HG02588 (cell line): Measurements from ENCODE around the gene ACER1.
"Not testable (repeated sequence)": the region's sequence is repeated elsewhere in the genome, so short reads cannot be mapped to it uniquely, and the experiment has no call there.

Source experiments
- ATAC-seq: cut with Tn5 transposase; IDR thresholded peaks from one replicate; pipeline ENCODE4 v1.9.1; 2021; ENCODE audit warnings: mild to moderate bottlenecking, moderate library complexity; ENCODE audit not compliant: unreplicated experiment

ACER1 gene

DNA sequence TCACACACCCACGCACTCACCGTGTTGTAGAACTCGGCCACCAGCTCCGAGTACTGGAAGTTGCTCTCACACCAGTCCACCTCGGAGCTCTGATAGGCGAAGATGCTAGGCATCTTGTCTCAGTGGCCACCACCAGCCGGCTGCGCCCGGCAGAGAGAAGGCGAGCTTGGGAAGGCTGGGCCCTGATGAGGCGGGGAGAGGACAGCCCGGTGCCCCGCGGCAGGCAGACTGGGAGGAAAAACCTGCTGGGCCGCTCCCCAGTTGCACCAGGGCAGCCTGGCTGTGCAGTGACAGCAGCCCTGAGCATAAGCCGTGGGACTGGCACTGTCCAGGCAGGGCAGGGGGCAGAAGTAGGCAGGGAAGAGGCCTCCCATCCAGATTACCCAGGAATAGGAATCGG is at the start of gene ACER1:
Gene ACER1 (minus strand): TSS at position 174 of the 400 bp plus-strand sequence. CDS start 61 bp downstream, at position 113.
- ATAC-seq = no peak

DNA sequence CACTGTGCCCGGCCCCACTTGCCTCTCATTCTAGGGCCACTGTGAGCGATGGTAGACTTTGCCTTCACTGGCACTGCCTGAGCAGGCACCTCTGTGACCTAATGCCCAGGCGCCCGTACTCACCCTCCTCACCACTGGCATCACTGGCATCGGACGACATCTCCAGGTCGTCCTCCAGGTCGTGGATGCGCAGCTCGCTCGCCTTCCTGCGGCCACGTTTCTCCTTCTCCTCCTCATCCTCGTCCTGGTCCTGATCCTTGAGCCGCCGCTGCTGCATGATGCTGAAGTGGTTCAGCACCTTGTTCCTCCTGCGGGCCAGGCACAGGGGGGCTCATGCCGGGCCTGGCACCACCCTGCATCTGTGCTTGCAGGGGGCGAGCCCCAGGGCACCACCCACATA is 49.8 kb upstream of the ACER1 start:
- ATAC-seq = no peak

GRCh38 chr19:6381030-6381750 is 47.8 kb upstream of the ACER1 start:
- ATAC-seq = no peak

- no peak for ATAC-seq
These were observed 46.3 kb upstream of the ACER1 start for GRCh38 chr19:6379744-6380143.

DNA sequence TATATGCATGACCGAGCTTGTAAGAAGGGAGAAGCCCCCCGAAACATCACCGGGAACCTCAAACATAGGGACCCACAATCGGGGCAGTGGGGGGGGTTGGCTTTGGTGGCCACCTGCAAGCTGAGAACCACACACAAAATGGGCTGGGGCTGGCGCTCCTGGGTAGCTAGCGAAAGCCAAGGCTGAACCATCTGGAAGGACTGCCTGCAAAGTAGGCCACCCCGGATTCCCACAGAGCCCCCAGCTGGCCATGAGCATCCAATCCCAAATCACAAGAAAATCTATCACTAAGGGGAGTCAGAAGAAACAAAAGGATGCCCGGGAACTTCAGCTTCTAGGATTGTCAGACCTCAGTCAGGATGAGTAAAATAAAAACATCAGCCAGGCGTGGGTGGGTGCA is 45.1 kb upstream of the ACER1 start:
- ATAC-seq = no peak

- no peak for ATAC-seq
These were observed 44.6 kb upstream of the ACER1 start for GRCh38 chr19:6378041-6378440.

- no peak for ATAC-seq
These were observed 43.2 kb upstream of the ACER1 start for GRCh38 chr19:6376512-6377190.

DNA sequence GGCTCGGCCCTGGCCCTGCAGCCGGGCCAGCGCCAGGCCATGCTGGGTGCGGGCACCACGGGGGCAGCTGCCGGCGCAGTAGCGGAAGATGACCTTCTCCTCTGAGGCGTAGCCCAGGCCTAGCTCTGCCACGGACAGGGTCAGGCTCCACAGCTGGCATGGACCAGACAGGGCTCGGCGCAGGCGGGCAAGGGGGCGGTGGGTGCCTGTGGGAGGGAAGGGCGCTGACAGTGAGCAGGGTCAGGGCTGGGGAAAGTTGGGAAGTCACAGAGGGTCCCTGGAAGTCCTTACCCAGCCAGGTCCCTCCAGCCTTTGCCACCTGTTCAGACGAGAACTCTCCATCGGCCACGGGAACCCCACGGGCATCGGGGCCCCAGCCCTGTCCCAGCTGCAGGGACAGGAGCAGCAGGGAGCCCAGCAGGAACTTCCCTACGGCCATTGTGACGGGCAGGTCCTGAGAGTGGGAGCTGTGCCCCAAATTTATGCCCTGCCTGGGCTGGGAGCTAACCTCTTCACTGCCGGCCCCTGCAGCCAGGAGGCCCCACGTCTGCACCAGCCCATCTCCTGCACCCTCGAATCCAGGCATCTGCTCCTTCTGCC is 42.1 kb upstream of the ACER1 start, which contains the start of gene PSPN:
Gene PSPN (minus strand): TSS at position 523 of the 600 bp plus-strand sequence. CDS start 84 bp downstream, at position 439.
- ATAC-seq = no peak

DNA sequence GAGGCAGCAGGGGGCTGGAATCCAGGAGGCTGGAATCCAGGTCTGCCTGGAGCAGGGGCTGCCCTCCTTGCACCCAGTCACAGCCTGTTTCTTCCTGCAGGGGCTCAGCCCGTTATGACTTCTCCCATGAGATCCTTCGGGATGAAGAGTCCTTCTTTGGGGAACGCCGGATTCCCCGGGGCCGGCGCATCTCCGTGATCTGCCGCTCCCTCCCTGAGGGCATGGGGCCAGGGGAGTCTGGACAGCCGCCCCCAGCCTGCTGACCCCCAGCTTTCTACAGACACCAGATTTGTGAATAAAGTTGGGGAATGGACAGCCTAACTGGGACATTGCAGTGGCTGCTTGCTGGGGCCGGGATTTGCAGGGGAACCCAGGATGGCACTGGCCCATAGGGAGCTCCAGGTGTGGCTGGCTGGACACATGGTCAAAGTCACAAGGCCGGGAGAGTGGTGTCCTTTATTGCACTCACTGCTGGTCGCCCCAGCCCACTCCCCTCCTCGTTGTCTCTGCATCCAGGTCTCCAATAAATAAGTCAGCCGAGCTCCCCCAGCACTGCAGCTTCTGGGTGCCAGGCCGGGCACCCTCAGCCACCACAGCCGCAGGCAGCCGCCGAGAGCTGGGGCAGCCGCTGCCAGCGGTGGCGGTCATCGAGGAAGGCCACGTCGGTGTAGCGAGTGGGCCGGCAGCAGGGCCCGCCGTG is 41.4 kb upstream of the ACER1 start:
- ATAC-seq = no peak

GRCh38 chr19:6374161-6374709 is 40.8 kb upstream of the ACER1 start:
- ATAC-seq = no peak

GRCh38 chr19:6373813-6374108 is 40.3 kb upstream of the ACER1 start:
- no peak for ATAC-seq

- ATAC-seq = peak; percentile 51
These were observed 39.8 kb upstream of the ACER1 start for GRCh38 chr19:6373096-6373812.

DNA sequence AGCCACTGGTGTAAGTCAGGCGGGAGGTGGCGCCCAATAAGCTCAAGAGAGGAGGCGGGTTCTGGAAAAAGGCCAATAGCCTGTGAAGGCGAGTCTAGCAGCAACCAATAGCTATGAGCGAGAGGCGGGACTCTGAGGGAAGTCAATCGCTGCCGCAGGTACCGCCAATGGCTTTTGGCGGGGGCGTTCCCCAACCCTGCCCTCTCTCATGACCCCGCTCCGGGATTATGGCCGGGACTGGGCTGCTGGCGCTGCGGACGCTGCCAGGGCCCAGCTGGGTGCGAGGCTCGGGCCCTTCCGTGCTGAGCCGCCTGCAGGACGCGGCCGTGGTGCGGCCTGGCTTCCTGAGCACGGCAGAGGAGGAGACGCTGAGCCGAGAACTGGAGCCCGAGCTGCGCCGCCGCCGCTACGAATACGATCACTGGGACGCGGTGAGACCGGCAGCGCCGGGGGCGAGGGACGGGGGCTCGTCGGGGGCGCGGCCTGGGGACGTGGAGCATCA is 39.2 kb upstream of the ACER1 start, which contains the start of gene ALKBH7:
Gene ALKBH7 (plus strand): TSS at position 201 of the 502 bp plus-strand sequence. CDS start 27 bp downstream, at position 228.
- peak; percentile 67 for ATAC-seq

DNA sequence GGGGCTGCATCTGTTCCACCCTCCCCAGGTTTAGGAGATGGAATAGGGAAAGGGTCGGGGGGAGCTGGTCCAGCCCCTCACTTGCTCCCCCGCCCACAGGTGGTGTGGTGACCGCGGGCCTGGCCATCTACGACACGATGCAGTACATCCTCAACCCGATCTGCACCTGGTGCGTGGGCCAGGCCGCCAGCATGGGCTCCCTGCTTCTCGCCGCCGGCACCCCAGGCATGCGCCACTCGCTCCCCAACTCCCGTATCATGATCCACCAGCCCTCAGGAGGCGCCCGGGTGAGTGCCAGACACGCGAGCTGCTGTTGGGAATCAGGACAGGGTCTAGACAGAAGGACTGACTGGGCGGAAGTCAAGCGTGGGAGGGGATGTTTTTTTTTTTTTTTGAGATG is 30.9 kb upstream of the ACER1 start:
- no peak for ATAC-seq

DNA sequence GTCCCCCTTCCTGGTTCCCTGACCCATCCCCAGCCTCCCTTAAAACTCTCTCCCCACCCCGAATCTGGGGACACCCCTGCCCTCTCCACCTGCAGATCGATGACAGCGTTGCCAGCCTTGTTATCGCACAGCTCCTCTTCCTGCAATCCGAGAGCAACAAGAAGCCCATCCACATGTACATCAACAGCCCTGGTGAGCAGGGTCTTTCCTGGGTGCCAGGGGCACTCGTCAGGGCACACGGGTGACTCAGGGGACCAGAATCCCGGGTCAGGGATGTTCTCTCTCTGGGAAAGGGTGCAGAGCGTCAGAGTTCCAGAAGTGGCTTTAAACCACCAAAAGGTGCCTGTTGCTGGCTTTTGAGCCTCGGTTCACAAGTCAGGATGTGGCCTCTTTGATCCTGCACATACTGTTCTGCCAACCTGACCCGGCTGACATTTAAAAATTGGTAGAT is 29.0 kb upstream of the ACER1 start:
- no peak for ATAC-seq

- no peak for ATAC-seq
These were observed 28.6 kb upstream of the ACER1 start for GRCh38 chr19:6362027-6362350.

GRCh38 chr19:6360857-6361216 is 27.4 kb upstream of the ACER1 start:
- not testable (repeated sequence) for ATAC-seq

GRCh38 chr19:6360445-6360844 is 27.0 kb upstream of the ACER1 start:
- not testable (repeated sequence) for ATAC-seq

GRCh38 chr19:6359568-6360341 is 26.3 kb upstream of the ACER1 start:
- ATAC-seq = no peak

- ATAC-seq = no peak
These were observed 24.6 kb upstream of the ACER1 start for GRCh38 chr19:6358003-6358402.
